ENCODE results near the gene IL1R1. TPM values are rescaled to one million over a fixed set of nuclear protein-coding genes. Genes with fewer than 3 reads are reported as not detected.

IL1R1 gene
- total RNA-seq, 1 experiment from 2014 or later, result 0.39 TPM

GRCh38 chr2:102200539-102200938 is 58.0 kb downstream of the IL1R1 start:
- Histone ChIP-seq H2AK5ac (ENCODE audit: insufficient read length, low read length) (no peak overlapping the region), H3K27ac (ENCODE audit: insufficient read length, low read depth, low read length) (no peak overlapping the region), H2BK120ac (ENCODE audit: low read depth, low read length, poor library complexity, severe bottlenecking) (no peak overlapping the region), H2BK20ac (ENCODE audit: low read depth, low read length, poor library complexity, severe bottlenecking) (no peak overlapping the region), H4K5ac (ENCODE audit: insufficient read length, low read depth, low read length) (no peak overlapping the region), H4K20me1 (ENCODE audit: control insufficient read depth, insufficient read depth, insufficient read length) (no peaks in the 10 kb centered on the region), H3K23me2 (ENCODE audit: insufficient read length, low read depth, low read length, poor library complexity, severe bottlenecking) (no peaks in the 10 kb centered on the region), H3K9ac (ENCODE audit: extremely low read depth, insufficient read length, low read length) (no peak overlapping the region), H3K4ac (ENCODE audit: low read depth, low read length) (no peak overlapping the region), H2BK5ac (ENCODE audit: insufficient read length, low read length) (no peak overlapping the region), H3K4me2 (ENCODE audit: insufficient read depth, insufficient read length, low read length) (no peak overlapping the region), H3K23ac (ENCODE audit: insufficient read length, low read depth, low read length) (no peak overlapping the region), H3K56ac (ENCODE audit: insufficient read length, low read depth, low read length) (no peak overlapping the region), H3K4me1 (ENCODE audit: insufficient read depth, low read length) (no peaks in the 10 kb centered on the region), H3K14ac (ENCODE audit: insufficient read depth, low read length) (no peak overlapping the region), H3T11ph (ENCODE audit: low read length) (no peak overlapping the region), H4K8ac (replicated peaks; ENCODE audit: insufficient read length, low read depth, low read length) (no peak overlapping the region), H2BK12ac (ENCODE audit: insufficient read length, low read depth, low read length) (no peak overlapping the region), H3K79me2 (ENCODE audit: insufficient read depth, low read length) (no peaks in the 10 kb centered on the region), H3K79me1 (ENCODE audit: insufficient read depth, low read depth, low read length, poor library complexity, severe bottlenecking) (no peaks in the 10 kb centered on the region), H4K91ac (ENCODE audit: insufficient read length, low read depth, low read length) (no peak overlapping the region), H3K9me3 (ENCODE audit: control insufficient read depth, low read depth, low read length) (no peaks in the 10 kb centered on the region), H2AFZ (ENCODE audit: low read length) (no peak overlapping the region), H3K18ac (ENCODE audit: insufficient read length, low read depth, low read length) (no peak overlapping the region), H3K27me3 (ENCODE audit: insufficient read depth, low read length) (no peaks in the 10 kb centered on the region), H2BK15ac (ENCODE audit: low read depth, low read length) (no peak overlapping the region)
- Mint-ChIP-seq H3K27me3 (ENCODE audit: low read depth) (no peaks in the 10 kb centered on the region; the same call in 1 of the 2 replicates), H3K36me3 (ENCODE audit: insufficient read depth in 1 of 3, low read depth in 3 of 3) (no peaks in the 10 kb centered on the region; a peak in 1 of 7 replicates), H3K4me3 (no peak overlapping the region), H3K9me3 (peaks cover 2 to 7% of the 10 kb centered on the region in 2 experiments; a peak in 2 of 5 replicates), H3K4me1 (peaks cover 5 to 6% of the 10 kb centered on the region in 2 experiments), H3K27ac (no peak overlapping the region)
- no peak for DNase-seq
- no CpG with 5 or more reads among the region's 1 CpG for WGBS (ENCODE audit: extremely low coverage, insufficient read length, low lambda C conversion rate)
- TF ChIP-seq CTCF (conservative IDR thresholded peaks at IDR 0.05), result no peak
